HAP-1 (cell line): ENCODE results near the gene PRKACA.

Experiments
- DNase-seq, 2 experiments: peaks; one replicate each; pipeline ENCODE4 v3.0.0-alpha.2; 2016 to 2020; ENCODE audit warnings: low spot score in 2 of 2
- H3K27me3 ChIP-seq: fragments of 250-450 bp; sonication (Bioruptor Pico); 2 replicates; pipeline ENCODE4 v1.5.1; 2020; ENCODE audit warnings: low read depth, mild to moderate bottlenecking, moderate library complexity
- H3K36me3 ChIP-seq: fragments of 250-450 bp; sonication (Bioruptor Pico); replicated peaks from 2 replicates; pipeline ENCODE4 v1.5.1; 2020; ENCODE audit warnings: mild to moderate bottlenecking
- H3K4me1 ChIP-seq: fragments of 250-450 bp; sonication (Bioruptor Pico); 2 replicates; pipeline ENCODE4 v1.5.1; 2020; ENCODE audit warnings: mild to moderate bottlenecking
- H3K4me3 ChIP-seq: fragments of 250-450 bp; sonication (Bioruptor Pico); 2 replicates; pipeline ENCODE4 v1.5.1; 2020; ENCODE audit warnings: mild to moderate bottlenecking, moderate library complexity
- H3K9me3 ChIP-seq: fragments of 250-450 bp; sonication (Bioruptor Pico); 2 replicates; pipeline ENCODE4 v1.5.1; 2020; ENCODE audit warnings: mild to moderate bottlenecking, moderate library complexity
- in situ Hi-C: fragments of 300-500 bp; cut with MboI; formaldehyde crosslinking; loops from 3 replicates; pipeline ENCODE4 v1.14.3; 2020; ENCODE audit warnings: low sequenced_read_pairs, inconsistent platforms, mixed read lengths

The PRKACA gene

GRCh38 chr19:14089662-14090508 lies 27.7 kb downstream of the PRKACA start:
- DNase-seq, result peak in 1 of 2 experiments; percentile 70
- Histone ChIP-seq H3K27me3 (no peaks in the 10 kb centered on the region), H3K4me3 (peak overlapping the region; percentile 38), H3K36me3 (peaks cover 13% of the 10 kb centered on the region), H3K4me1 (peaks cover 2% of the 10 kb centered on the region; the same call in 1 of the 2 replicates), H3K9me3 (peaks cover 8% of the 10 kb centered on the region)
- in situ Hi-C loops, result no loop called here

- DNase-seq, result peak in 1 of 2 experiments; percentile 31
- Histone ChIP-seq H3K4me3 (peak overlapping the region; percentile 38), H3K36me3 (peaks cover 13% of the 10 kb centered on the region), H3K27me3 (no peaks in the 10 kb centered on the region), H3K4me1 (peaks cover 2% of the 10 kb centered on the region; the same call in 1 of the 2 replicates), H3K9me3 (peaks cover 8% of the 10 kb centered on the region)
- in situ Hi-C loops, result no loop called here
These were observed 28.2 kb downstream of the PRKACA start for GRCh38 chr19:14089412-14089661.

- Histone ChIP-seq H3K27me3 (no peaks in the 10 kb centered on the region), H3K4me1 (peaks cover 2% of the 10 kb centered on the region; the same call in 1 of the 2 replicates), H3K4me3 (peak overlapping the region; percentile 38), H3K36me3 (peaks cover 13% of the 10 kb centered on the region), H3K9me3 (peaks cover 6% of the 10 kb centered on the region; the same call in 1 of the 2 replicates)
- DNase-seq, result no peak
- in situ Hi-C loops, result no loop called here
These were observed 28.7 kb downstream of the PRKACA start for GRCh38 chr19:14088634-14089411.

- Histone ChIP-seq H3K9me3 (no peaks in the 10 kb centered on the region), H3K27me3 (no peaks in the 10 kb centered on the region), H3K4me1 (no peaks in the 10 kb centered on the region; the same call in none of the 2 replicates), H3K4me3 (no peak overlapping the region), H3K36me3 (peaks cover 13% of the 10 kb centered on the region)
- no peak for DNase-seq
- in situ Hi-C loops, result no loop called here
These were observed 31.5 kb downstream of the PRKACA start for GRCh38 chr19:14086098-14086497.

- H3K27me3 ChIP-seq, result no peaks in the 10 kb centered on the region
- peaks cover 1% of the 10 kb centered on the region for H3K4me1 ChIP-seq
- no peak for DNase-seq
- no peaks in the 10 kb centered on the region for H3K9me3 ChIP-seq
- in situ Hi-C loops, result no loop called here
- H3K36me3 ChIP-seq, result peaks cover 13% of the 10 kb centered on the region
- no peak within 1 kb of the TSS for H3K4me3 ChIP-seq
These were observed 32.1 kb downstream of the PRKACA start, which contains the start of gene C19orf67 for GRCh38 chr19:14085309-14085995. TSS of gene C19orf67 (minus strand) at chr19:14085783. CDS start at chr19:14085627, 156 bp downstream.

GRCh38 chr19:14082675-14082960 lies 34.9 kb downstream of the PRKACA start:
- no peak overlapping the region for H3K4me3 ChIP-seq
- H3K27me3 ChIP-seq, result no peaks in the 10 kb centered on the region
- peaks cover 5% of the 10 kb centered on the region for H3K4me1 ChIP-seq
- in situ Hi-C loops, result no loop called here
- H3K36me3 ChIP-seq, result peaks cover 4% of the 10 kb centered on the region; the same call in 1 of the 2 replicates
- no peak for DNase-seq
- no peaks in the 10 kb centered on the region for H3K9me3 ChIP-seq

GRCh38 chr19:14081797-14082674 lies 35.5 kb downstream of the PRKACA start:
- peak in 1 of 2 experiments; percentile 19 for DNase-seq
- H3K36me3 ChIP-seq, result peaks cover 4% of the 10 kb centered on the region; the same call in 1 of the 2 replicates
- peaks cover 5% of the 10 kb centered on the region for H3K4me1 ChIP-seq
- in situ Hi-C loops, result no loop called here
- no peaks in the 10 kb centered on the region for H3K27me3 ChIP-seq
- peak overlapping the region; percentile 52 for H3K4me3 ChIP-seq
- no peaks in the 10 kb centered on the region for H3K9me3 ChIP-seq

GRCh38 chr19:14080887-14081796 lies 36.4 kb downstream of the PRKACA start:
- peak overlapping the region; percentile 52 for H3K4me3 ChIP-seq
- H3K9me3 ChIP-seq, result no peaks in the 10 kb centered on the region
- DNase-seq, result peak; percentile 98 to 100
- no peaks in the 10 kb centered on the region for H3K27me3 ChIP-seq
- peaks cover 5% of the 10 kb centered on the region for H3K4me1 ChIP-seq
- H3K36me3 ChIP-seq, result no peaks in the 10 kb centered on the region; the same call in 1 of the 2 replicates
- in situ Hi-C loops, result no loop called here

- Histone ChIP-seq H3K4me1 (peaks cover 7% of the 10 kb centered on the region), H3K9me3 (no peaks in the 10 kb centered on the region), H3K4me3 (no peak overlapping the region), H3K36me3 (no peaks in the 10 kb centered on the region), H3K27me3 (no peaks in the 10 kb centered on the region)
- in situ Hi-C loops, result loop anchor here (5.0 kb wide), 1 partner anchor 196 kb away; no protein-coding TSS in a partner anchor
- DNase-seq, result no peak
These were observed 39.2 kb downstream of the PRKACA start for GRCh38 chr19:14078411-14078810.

GRCh38 chr19:14073925-14074838 lies 43.4 kb downstream of the PRKACA start:
- Histone ChIP-seq H3K9me3 (no peaks in the 10 kb centered on the region), H3K36me3 (no peaks in the 10 kb centered on the region), H3K4me1 (peaks cover 15% of the 10 kb centered on the region), H3K4me3 (peak overlapping the region; percentile 62), H3K27me3 (no peaks in the 10 kb centered on the region)
- DNase-seq, result peak in 1 of 2 experiments; percentile 58
- in situ Hi-C loops, result no loop called here

GRCh38 chr19:14073261-14073924 lies 44.2 kb downstream of the PRKACA start:
- Histone ChIP-seq H3K9me3 (no peaks in the 10 kb centered on the region), H3K4me1 (peaks cover 15% of the 10 kb centered on the region), H3K4me3 (peak overlapping the region; percentile 62), H3K36me3 (no peaks in the 10 kb centered on the region), H3K27me3 (no peaks in the 10 kb centered on the region)
- in situ Hi-C loops, result no loop called here
- DNase-seq, result peak; percentile 71 to 80
